ENCODE results near the gene IDUA.

The IDUA gene

GRCh38 chr4:961351-962230, 25.3 kb upstream of the IDUA start:
- Histone ChIP-seq H3K36me3 (peaks cover 9% of the 10 kb centered on the region; the same call in 1 of the 2 replicates), H3K27me3 (ENCODE audit: insufficient read depth, low read depth, severe bottlenecking) (no peaks in the 10 kb centered on the region), H3K9me3 (ENCODE audit: severe bottlenecking) (no peaks in the 10 kb centered on the region), H3K4me3 (ENCODE audit: low read depth, low read length) (no peak overlapping the region), H3K27ac (no peak overlapping the region)
- TF ChIP-seq, protein P1, sequence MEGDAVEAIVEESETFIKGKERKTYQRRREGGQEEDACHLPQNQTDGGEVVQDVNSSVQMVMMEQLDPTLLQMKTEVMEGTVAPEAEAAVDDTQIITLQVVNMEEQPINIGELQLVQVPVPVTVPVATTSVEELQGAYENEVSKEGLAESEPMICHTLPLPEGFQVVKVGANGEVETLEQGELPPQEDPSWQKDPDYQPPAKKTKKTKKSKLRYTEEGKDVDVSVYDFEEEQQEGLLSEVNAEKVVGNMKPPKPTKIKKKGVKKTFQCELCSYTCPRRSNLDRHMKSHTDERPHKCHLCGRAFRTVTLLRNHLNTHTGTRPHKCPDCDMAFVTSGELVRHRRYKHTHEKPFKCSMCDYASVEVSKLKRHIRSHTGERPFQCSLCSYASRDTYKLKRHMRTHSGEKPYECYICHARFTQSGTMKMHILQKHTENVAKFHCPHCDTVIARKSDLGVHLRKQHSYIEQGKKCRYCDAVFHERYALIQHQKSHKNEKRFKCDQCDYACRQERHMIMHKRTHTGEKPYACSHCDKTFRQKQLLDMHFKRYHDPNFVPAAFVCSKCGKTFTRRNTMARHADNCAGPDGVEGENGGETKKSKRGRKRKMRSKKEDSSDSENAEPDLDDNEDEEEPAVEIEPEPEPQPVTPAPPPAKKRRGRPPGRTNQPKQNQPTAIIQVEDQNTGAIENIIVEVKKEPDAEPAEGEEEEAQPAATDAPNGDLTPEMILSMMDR (IDR thresholded peaks at IDR 0.05; ENCODE audit: low read depth, low read length): 0 out of 2 replicates have a peak, but pooled peaks have one; percentile 16
- no peak for DNase-seq

DNA sequence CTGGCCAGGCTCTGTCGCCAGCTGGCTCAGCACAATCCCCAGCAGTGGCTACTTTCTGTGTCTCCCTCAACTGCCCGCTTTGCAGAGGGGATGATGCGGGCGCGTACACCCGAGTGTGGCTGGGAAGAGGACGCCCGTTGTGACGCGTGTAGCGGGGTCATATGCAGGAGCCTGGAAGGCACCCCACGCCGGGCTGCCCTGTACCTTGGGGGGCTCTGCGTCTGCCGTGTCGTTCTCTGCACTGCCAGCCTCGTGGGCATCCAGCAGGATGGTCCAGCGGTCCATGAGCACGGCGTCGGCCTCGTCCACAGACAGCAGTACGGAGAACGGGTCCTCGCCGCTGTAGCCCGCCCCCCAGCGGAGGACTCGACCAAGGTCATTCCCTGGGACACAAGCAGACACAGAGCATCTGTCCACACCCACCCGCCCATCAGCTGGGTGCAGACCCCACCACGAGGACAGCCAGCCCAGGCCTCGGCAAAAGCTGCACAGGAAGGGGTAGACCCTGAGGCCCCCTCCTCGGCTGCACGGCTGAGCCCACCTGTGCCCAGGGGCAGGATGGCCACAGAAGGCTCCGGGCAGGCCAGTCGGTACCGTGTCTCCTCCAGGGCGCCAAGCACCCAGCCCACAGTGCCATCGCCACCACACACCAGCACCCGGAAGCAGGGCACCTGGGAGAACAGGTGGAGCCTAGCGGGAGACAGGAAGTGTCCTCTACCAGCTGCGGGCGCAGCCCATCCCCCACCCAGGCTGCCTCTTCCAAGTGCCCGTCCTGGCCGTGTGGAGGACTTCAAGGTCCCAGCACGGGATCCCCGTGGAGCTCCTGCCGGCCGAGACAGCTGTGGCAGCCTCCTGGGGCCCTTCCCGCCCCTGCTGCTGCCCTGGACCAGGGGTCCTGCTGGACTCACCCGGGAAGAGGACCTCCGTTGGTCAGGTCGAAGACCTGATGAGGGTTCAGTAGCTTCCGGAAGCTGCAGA, 24.3 kb upstream of the IDUA start:
- no peaks in the 10 kb centered on the region for H3K27me3 ChIP-seq (ENCODE audit: insufficient read depth, low read depth, severe bottlenecking)
- no peak overlapping the region for H3K27ac ChIP-seq
- no peaks in the 10 kb centered on the region for H3K9me3 ChIP-seq (ENCODE audit: severe bottlenecking)
- no peak overlapping the region for H3K4me3 ChIP-seq (ENCODE audit: low read depth, low read length)
- TF ChIP-seq, protein P1 (IDR thresholded peaks at IDR 0.05; ENCODE audit: low read depth, low read length): no peak
- peaks cover 9% of the 10 kb centered on the region; the same call in 1 of the 2 replicates for H3K36me3 ChIP-seq
- no peak for DNase-seq

- no peak for DNase-seq
- Histone ChIP-seq H3K4me3 (ENCODE audit: low read depth, low read length) (no peak overlapping the region), H3K27ac (no peak overlapping the region), H3K9me3 (ENCODE audit: severe bottlenecking) (no peaks in the 10 kb centered on the region), H3K27me3 (ENCODE audit: insufficient read depth, low read depth, severe bottlenecking) (no peaks in the 10 kb centered on the region), H3K36me3 (peaks cover 9% of the 10 kb centered on the region; the same call in 1 of the 2 replicates)
- TF ChIP-seq, protein P1 (IDR thresholded peaks at IDR 0.05; ENCODE audit: low read depth, low read length): no peak
Observed at GRCh38 chr4:963276-964225, 23.3 kb upstream of the IDUA start.

GRCh38 chr4:964346-965025, 22.4 kb upstream of the IDUA start:
- Histone ChIP-seq H3K27ac (no peak overlapping the region), H3K9me3 (ENCODE audit: severe bottlenecking) (no peaks in the 10 kb centered on the region), H3K27me3 (ENCODE audit: insufficient read depth, low read depth, severe bottlenecking) (no peaks in the 10 kb centered on the region), H3K36me3 (peaks cover 9% of the 10 kb centered on the region; the same call in 1 of the 2 replicates), H3K4me3 (ENCODE audit: low read depth, low read length) (no peak overlapping the region)
- TF ChIP-seq, protein P1 (IDR thresholded peaks at IDR 0.05; ENCODE audit: low read depth, low read length): no peak
- DNase-seq: no peak
